Activated naive CD8-positive, alpha-beta T cell treated with anti-CD3 and anti-CD28 coated beads, Interleukin-2, amount 50 U/mL, for 16 hours (primary cell): Measurements from ENCODE around the gene EXOC6B.

Source experiments
- DNase-seq: peaks from one replicate; pipeline ENCODE4 v3.0.0-alpha.2; 2020; ENCODE audit warnings: low read depth, low spot score

Gene EXOC6B

DNA sequence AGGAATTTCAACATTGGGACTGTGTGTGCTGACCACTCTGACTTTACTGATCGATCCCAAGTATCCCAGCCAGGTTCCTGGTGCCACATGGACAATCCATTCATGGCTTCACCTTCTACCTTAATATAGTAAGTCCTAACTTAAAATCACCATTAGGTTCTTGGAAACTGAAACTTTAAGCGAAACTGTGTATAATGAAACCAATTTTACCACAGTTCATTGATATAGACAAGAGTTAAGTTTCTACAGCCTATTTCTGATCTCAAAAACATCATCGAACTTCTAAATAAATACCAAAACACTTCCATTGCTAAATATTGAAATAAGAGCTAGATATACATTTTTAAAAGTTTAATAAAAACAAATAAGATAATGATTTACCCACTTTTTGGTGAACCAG, 4.4 kb upstream of the EXOC6B start:
- no peak for DNase-seq

DNA sequence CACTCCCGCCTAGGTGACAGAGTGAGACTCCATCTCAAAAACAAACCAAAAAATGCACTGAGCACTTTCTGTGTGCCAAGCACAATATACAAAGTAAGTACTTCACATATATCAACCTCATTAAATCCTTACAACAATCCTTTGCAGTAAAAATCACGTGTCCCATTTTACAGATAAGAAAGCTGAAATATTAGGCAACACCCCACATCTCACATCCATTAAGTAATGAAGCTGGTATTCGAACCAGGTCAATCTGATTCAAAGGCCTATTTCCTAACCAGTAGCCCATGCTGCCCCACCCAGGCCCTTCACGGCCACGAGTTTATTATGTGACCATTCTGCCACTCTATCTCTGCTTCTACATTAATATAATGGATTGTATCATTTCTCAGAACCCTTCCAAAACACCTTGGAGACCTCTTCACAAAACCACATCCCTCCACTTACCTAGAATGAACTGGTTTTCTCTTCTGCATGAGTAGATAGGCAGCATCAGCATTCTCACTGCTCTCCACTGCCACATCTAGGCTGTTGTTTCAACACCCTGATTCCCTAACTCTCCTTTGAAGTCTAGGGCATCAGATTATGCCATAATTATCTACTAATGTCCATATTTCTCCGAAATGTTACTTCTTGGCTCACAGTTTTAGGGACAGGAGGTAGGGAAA, 3.1 kb upstream of the EXOC6B start:
- no peak for DNase-seq

DNA sequence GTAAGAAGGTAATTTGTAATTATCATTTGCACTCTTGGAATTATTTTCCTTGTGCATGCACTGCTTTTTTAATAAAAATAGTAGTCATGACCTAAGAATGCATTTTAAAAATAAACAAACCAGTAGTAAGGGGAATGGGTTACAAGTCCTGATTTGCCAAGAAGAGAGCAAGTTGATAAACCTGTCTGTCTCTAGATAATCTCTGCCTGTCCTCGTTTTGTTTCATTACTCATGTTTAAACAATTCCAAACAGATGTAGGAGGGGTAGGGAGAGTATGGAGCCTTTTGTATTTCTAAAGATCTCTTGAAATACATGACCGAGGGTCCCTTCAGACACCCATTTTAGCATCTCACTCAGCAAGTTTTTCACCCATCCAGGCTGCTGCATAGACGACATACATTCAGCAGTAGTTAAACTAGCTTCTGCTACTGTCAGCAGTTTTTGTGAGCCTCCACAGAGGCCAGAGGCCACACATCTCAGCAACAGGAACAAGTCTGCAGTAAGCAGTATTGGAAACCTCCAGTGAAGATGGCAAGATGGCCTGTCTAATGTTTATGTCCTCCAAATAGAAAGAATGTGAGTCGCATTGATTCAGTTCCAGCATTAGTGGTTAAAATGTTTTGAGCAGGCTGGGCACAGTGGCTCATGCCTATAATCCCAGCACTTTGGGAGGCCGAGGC, 2.3 kb upstream of the EXOC6B start:
- DNase-seq: no peak

DNA sequence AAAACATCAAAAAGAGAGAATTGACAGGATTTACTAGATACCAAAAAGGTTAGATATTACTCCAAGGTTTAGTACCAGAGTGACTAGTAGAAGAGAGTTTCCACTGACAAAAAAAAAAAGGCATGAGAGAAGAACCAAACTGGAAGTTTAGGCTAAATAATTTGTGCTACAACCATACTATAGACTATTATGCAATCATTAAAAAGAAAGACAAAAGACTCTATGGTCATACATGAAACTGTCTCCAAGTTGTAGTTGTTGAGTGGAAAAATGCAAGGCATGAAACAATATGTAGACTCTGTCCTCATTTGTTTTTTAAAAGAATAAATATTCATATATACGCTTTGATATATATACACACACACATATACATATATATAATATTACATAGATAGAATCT, 1.7 kb upstream of the EXOC6B start:
- no peak for DNase-seq

DNA sequence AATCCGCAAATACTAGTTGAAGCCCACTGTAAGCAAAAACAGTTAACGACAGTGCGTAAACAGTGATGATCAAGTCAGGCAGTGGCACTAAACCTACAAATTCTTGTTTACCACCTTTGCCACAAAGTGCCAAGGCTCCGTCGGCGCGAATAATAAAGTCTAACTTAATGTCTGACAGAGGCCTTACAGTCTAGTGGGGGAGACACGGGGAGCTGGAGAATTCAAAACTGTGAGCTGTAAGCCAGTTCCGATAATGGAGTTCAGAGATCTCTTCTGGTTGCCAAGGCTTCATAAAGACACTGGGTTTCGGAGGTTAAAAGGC, 284 bp upstream of the EXOC6B start:
- DNase-seq: no peak

DNA sequence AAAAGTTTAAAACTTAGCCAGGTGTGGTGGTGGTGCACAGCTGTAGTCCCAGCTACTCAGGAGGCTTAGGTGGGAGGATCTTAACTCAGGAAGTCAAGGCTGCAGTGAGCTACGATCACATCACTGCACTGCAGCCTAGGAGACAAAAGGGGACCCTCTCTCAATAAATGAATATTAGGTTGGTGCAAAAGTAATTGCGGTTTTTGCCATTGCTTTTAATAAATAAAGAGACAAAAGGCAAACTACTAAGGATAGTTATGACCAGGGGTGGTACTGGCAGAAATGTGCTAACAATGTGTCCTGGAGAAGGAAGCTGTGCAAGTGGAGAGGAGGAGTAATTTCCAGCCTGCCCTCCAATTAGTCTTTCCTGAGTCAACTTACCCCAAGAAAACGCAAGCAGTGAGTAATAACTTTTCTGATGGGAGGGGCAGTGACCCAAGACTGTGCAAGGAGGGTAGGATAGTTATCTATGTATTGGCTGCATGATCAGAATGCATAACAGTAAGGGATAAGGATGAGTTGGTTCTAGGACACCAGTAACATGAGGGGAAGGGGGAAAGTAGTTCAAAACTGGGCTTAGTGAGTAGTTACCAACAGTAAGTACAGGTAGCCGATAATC, 1.5 kb downstream of the EXOC6B start:
- no peak for DNase-seq

DNA sequence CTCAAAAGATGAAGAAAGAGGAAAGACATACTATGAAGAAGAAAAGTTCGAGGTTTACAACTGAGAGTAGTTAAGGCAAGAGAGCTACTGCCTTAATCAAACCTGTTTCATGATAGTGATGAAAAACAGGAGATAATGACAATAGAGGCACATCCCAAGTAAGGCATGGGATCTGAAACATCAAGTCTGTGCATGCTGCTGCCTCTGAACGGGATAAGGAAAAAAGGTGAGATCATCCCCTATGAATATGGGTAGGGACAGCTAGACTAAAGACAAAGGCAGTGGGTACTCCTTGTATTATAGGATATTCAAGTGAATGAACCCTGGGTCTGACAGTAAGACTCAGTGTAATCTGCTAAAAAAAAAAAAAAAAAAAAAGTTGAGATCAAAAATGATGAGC, 3.0 kb downstream of the EXOC6B start:
- no peak for DNase-seq

DNA sequence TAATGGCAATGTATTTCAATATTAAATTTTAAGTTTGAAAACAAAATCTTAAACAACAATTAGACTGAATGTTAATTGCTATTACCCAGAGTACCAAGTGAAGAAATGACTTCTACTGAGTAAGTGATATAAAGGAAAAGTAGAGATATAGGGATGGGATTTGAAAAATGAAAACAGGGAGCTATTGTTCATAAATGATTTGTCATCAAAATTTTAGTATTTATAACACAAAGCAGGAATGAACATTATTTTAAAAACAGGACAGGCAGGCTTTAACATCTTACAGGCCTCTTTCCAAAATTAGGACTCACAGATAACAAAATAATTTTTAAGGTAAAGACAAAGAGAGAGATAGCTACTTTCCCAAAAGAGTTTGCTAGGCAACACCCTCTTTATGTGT, 3.9 kb downstream of the EXOC6B start:
- no peak for DNase-seq

DNA sequence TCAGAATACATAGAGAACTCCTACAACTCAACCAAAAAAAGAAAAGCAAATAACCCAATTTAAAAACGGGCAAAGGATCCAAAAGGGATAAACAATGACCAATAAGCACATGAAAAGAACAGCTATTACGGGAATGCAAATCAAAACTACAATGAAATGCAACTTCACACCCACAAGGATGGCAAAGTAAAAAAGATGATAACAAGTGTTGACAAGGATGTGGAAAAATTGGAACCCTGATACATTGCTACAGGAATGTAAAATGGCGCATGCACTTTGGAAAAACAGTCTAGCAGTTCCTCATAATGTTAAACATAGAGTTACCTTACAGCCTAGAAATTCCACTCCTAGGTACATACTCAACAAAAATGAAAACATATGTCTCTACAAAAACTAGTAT, 4.7 kb downstream of the EXOC6B start:
- DNase-seq: no peak

DNA sequence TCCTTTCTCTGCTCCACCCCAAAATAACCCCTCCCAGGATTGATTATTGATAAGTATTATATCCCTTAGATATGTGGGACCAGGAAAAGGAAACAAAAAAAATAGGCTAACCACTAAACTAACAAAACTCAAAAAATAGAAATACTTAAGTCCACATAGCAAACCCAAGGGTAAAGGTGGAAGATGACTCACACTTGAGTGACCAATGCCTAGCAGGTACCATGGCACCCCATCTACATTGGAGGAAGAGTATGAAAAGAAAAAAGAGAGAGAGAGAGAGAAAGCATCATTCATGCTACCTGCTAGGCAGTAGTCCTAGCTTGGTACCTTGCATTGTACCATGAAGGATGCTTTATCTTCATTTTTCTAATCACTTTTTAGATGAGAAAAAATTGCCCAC, 6.3 kb downstream of the EXOC6B start:
- no peak for DNase-seq

DNA sequence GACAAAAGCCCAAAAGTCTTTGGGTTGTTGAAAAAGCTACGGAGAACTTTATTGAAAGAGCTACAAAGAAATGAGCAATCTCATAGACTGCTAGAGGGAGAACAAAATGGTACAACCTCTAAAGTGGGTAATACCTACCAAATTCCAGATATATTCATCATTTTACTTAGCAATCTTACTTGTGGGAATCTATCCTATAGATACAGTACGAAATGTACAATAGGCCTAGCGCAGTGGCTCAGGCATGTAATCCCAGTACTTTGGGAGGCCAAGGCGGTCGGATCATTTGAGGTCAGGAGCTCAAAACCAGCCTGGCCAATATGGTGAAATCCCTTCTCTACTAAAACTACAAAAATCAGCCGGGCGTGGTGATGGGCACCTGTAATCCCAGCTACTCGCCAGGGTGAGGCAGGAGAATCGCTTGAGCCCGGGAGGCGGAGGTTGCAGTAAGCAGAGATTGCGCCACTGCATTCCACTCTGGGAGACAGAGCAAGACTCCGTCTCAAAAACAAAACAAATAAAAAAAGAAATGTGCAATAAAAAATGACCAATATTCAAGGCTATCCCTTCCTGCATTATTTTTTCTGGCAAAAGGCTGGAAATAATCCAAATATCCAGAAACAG, 10.1 kb downstream of the EXOC6B start:
- no peak for DNase-seq

DNA sequence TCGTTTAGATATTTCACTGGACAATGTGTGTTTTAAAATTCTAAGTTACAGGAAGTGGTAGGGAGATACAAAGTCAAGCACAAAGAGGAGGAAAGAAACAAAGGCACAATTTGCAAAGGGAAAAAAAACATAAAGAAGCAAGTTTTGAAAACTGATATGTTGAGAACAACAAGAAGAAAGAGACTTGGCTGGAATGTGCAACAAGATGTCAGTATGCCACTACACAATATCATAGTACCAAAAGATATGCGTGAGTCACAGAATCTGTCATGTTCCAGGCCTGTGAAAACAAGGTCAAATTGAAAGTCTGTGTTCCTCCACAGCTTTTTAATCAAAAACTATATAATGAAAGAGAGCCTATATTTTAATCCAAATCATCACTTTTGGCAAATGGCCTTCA, 12.0 kb downstream of the EXOC6B start:
- DNase-seq: no peak

DNA sequence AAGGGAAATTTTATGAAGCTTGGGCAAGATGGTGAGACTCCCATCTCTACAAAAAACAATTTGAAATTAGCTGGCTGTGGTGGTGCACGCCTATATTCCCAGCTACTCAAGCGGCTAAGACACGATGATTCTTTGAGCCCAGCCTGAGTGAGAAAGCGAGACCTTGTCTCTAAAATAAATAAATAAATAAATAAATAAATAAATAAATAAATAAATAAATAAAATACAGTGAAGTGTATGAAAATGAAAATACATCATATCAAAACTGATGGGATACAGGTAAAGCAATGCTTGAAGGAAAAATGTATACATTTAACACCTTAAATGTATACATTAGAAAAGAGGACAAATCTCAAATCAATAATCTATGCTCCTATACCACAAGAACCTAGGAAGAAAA, 15.7 kb downstream of the EXOC6B start:
- DNase-seq: no peak

DNA sequence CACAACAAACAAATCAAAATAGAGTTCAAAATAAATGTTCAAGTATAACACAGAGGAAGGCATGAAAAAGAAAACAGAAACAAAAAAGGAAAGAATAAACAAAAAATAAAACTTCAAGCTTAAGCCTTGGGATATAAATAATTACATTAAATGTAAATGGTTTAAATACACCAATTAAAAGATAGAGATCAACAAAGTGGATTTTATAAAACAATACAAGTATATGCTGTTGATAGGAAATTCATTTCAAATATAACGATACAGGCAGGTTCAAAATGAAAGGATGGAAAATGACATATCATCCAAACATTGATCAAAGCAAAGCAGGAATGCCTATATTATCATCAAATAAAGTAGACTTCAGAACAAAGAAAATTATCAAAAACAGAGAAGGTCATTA, 16.7 kb downstream of the EXOC6B start:
- DNase-seq: no peak

DNA sequence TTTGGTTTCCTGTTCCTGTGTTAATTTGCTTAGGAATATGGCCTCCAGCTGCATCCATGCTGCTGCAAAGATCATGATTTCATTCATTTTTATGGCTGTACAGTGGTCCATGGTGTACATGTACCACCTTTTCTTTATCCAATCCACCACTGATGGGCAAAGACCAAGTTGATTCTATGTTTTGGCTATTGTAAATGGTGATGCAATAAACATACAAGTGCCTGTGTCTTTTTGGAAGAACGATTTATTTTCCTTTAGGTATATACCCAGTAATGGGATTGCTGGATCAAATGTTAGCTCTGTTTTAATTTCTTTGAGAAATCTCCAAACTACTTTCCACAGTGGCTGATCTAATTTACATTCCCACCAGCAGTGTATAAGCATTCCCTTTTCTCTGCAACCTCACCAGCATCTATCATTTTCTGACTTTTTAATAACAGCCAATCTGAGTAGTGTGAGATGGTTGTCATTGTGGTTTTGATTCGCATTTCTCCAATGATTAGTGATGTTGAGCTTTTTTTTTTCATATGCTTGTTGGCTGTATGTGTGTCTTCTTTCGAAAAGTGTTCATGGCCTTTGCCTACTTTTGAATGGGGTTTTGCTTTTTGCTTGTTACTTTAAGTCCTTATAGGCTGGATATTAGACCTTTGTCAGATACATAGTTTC, 19.4 kb downstream of the EXOC6B start:
- DNase-seq: no peak

DNA sequence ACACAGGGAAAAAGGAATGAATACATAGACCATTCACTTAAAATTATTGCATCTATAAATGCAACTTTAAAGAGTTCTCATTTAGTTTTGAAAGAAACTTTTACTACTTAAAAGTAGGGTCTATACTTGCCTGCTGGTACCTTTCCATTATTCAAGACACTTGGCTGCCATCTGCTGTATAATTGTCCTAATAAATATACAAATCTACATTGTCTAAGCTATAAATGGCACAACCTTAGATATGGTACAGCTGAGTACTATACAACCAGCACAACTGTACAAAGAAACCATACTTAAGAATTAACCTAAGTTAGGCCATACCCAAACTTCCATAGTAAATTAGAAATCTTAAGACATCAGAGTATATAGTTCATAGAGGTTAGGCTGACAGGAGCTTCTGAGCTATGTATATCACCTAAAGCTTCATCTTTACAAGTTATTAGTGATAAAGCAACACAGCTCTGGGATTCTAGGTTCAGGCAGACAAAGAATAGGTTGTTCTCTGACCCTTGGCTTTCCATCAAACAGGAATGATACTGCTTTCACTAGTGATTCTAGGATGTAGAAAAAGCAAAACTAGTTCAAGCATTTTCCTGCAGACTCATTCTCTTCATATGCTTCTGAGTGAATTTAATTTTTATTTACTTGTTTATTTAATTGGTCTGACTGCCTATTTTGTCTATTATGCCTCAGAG, 22.1 kb downstream of the EXOC6B start:
- no peak for DNase-seq

DNA sequence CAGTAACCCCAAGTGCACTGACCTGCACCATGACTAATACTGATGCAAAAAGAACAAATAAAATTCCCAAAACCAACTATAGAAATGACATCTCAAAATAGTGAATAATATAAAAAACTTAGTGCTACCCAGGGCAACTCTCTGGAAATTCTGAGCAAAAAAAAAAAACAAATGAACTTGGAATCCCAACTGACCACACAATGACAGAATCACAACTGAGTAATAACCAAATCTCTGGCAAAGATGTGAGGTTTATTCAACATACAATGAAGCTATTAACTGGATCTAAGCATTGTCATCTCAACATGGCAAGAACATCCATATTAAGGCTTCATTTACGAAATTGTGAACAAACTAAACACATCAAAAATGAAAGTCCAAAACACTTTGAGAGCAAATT, 22.7 kb downstream of the EXOC6B start:
- DNase-seq: no peak

DNA sequence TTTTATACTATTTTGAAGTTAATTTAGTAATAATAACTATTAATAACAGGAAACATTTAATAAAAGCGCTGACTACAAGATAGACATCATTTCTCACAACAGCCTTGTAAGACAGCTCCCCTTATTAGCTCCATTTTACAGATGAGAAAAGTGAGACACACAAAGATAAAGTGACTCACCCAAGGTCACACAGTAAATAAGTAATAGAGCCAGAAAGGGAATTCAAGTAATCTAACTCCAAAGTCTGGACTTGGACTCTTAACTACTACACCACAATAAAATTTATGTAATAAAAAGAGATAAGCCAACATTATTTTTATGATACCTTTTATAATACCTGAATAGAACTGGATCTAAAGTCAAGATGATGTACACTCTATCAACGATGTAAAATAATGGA, 25.3 kb downstream of the EXOC6B start:
- no peak for DNase-seq

DNA sequence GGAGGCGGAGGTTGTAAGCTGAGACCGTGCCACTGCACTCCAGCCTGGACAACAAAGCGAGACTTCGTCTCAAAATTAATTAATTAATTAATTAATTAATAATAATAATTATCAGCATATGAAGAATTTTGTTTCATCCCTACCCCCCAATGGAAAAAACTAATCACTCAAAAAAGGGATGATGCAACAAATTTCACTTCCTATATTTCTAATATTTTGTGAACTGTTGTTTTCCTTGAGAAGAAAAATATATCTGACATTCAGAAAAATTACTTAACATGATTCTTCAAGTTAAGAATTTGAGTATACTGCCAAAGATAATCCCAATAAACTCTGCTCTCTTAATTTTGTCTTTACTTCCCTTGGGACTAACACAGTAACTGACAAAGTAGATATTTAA, 28.1 kb downstream of the EXOC6B start:
- DNase-seq: no peak

DNA sequence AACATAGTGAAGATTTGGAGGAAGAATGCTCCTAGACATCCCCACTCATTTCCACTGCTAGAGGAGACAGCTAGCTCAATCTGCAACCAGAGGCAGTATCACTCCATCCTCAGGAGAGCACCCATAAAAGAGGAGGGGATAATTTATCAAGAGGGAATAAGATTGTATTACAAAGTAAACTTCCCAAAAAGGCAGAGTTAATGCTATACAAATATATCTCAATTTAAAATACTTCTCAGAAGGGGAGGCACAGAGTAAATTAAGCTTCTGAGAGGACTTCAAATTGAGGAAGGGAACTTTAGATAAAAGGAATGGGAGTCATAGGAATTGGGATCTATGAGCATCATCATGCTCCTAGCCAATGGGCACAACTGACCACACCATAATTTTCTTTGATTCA, 29.1 kb downstream of the EXOC6B start:
- no peak for DNase-seq

DNA sequence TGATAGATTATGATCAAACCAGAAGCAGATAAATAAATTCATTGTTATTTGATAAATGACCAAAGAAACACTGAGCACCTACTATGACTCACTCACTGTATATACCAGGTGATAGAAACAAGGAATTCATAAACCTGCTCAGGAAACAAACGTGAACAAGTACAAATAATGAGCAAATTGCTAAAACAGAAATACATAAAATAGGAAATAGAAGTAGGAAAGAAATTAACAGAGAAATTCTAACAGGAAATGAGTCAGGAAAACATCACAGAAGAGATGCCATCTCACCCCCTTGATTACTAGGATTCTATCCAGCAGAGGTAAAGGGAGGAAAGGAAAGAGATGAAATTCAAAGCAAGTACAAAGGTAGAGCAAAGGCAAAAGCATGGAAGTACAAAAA, 31.3 kb downstream of the EXOC6B start:
- DNase-seq: no peak
